ENCODE results near the gene CENPA. TPM values are rescaled to one million over a fixed set of nuclear protein-coding genes. Genes with fewer than 3 reads are reported as not detected.
"Not testable (repeated sequence)": the region's sequence is repeated elsewhere in the genome, so short reads cannot be mapped to it uniquely, and the experiment has no call there.

The CENPA gene
- total RNA-seq (2014; rRNA removed; shearing (Covaris generic)): 24.8 and 30.2 TPM in 2 replicates

DNA sequence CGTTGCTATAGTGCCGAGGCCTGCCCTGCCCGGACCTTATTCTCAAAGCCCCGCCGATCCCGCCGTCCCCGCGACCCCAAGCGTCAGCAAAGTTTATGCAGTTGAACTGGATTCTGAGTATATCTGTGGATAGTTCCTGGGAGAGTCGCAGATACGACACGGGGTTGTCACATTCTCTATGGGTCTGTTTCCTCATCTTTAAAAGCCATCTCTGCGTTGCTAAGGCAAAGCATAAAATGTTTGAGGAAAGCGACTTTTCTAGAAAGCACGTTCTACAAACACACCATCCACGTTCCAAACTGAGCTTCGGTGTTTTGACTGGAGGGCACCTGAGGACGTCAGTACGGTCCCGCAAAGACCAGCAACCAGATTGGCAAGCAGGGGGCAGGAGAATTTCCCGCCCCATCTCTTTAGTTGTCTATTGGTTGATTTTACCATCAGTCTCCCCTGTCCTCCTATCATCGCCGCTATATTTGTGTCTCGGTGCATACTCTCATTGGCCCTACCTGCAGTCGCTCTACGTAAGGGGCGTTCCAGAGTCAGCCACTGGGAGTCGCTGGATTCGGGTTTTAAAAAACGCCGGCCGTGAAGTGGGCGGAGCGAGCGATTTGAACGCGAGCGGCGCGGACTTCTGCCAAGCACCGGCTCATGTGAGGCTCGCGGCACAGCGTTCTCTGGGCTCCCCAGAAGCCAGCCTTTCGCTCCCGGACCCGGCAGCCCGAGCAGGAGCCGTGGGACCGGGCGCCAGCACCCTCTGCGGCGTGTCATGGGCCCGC lies at the start of gene CENPA:
Gene CENPA (plus strand): TSS at position 626 of the 776 bp plus-strand sequence. CDS start 141 bp downstream, at position 767.
- DNase-seq (ENCODE audit: low spot score): peak; percentile 96

- DNase-seq (ENCODE audit: low spot score): no peak
Measured at GRCh38 chr2:26737221-26737620, 48.6 kb upstream of the CENPA start.

- DNase-seq (ENCODE audit: low spot score): no peak
Measured at GRCh38 chr2:26738481-26738880, 47.4 kb upstream of the CENPA start.

- DNase-seq (ENCODE audit: low spot score): no peak
Measured at GRCh38 chr2:26739514-26739913, 46.3 kb upstream of the CENPA start.

- DNase-seq (ENCODE audit: low spot score): no peak
Measured at GRCh38 chr2:26740346-26740745, 45.5 kb upstream of the CENPA start.

DNA sequence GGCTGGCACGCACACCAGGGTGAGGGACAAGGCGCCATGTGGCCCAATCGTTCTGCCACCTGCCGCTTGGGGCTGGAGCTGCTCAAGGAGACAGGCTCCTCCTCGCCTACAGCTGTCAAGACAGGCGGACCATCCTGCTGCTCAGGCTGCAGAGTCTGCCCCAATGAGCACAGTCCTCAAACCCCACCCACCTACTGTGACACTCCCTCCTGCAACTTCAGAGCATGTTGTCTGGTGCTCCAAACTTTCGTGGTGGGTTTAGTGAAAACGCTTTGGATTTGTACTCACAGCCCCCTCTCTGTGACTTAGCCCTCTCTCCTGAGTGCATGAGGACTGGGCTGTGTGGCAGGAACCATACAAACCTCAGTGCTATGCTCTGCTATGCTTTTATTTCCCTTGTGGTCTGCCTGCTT lies 45.0 kb upstream of the CENPA start:
- no peak for DNase-seq (ENCODE audit: low spot score)

- no peak for DNase-seq (ENCODE audit: low spot score)
Measured at GRCh38 chr2:26742048-26742770, 43.6 kb upstream of the CENPA start.

- no peak for DNase-seq (ENCODE audit: low spot score)
Measured at GRCh38 chr2:26743852-26744251, 42.0 kb upstream of the CENPA start.

DNA sequence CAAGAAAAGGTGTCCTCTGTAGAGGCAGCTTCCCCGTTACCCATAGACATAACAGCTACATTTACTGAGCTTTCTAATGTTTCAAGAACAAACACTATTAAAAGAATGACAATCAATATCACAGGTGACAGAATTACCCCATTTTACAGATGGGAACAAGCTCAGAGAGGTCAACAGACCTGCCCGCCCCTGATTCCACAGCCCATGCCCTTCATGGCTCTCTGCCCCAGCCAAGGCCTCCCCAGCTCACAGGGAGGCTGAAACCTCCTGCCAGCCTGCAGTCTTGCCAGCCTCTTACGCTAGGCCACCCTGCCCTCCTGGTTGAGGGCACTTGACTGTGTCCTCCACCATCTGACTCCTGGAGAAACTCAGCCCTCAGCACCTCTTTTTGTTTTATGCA lies 40.9 kb upstream of the CENPA start:
- DNase-seq (ENCODE audit: low spot score): no peak

DNA sequence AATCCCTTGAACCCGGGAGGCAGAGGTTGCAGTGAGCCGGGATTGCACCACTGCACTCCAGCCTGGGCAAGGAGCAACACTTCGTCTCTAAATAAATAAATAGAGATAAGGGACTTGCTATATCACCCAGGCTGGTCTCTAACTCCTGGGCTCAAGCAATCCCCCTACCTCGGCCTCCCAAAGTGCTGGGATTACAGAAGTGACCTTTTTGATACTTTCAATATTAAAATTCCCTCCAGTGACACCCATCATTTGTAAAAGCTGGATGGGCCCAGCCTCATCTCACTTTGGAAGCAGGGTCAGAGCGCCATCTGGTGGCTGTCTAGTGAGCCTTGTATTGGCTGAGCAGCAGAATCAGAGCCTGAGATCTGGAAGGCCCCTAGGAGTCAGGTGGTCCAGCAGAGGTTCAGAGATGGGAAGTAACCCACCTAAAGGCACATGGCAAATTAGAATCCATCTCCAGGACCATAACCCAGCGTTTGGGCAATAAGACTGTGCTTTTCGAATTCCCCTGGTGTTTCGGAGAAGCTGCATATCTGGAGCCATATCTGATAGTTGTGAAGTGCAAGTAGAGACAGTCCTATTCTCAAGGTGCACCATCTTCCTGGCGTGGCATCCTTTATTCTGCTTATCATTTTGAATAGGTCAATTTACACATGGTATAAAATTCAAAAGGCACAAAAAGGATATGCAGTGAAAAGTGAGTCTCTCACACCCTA lies 40.1 kb upstream of the CENPA start:
- peak; percentile 54 for DNase-seq (ENCODE audit: low spot score)

GRCh38 chr2:26746934-26747333 lies 38.9 kb upstream of the CENPA start:
- DNase-seq (ENCODE audit: low spot score): no peak

DNA sequence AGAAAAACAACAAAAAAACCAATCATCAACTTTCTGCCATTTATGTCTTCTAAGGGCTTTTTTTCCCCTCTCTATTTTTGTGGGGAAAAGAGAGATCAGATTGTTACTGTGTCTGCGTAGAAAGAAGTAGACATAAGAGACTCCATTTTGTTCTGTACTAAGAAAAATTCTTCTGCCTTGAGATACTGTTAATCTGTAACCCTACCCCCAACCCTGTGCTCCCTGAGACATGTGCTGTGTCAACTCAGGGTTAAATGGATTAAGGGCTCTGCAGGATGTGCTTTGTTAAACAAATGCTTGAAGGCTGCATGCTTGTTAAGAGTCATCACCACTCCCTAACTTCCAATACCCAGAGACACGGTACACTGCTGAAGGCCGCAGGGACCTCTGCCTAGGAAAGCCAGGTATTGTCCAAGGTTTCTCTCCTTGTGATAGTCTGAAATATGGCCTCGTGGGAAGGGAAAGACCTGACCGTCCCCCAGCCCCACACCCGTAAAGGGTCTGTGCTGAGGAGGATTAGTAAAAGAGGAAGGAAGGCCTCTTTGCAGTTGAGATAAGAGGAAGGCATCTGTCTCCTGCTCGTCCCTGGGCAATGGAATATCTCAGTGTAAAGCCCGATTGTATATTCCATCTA lies 36.0 kb upstream of the CENPA start:
- DNase-seq (ENCODE audit: low spot score): peak; percentile 32

- not testable (repeated sequence) for DNase-seq (ENCODE audit: low spot score)
Measured at GRCh38 chr2:26750467-26750866, 35.4 kb upstream of the CENPA start.

DNA sequence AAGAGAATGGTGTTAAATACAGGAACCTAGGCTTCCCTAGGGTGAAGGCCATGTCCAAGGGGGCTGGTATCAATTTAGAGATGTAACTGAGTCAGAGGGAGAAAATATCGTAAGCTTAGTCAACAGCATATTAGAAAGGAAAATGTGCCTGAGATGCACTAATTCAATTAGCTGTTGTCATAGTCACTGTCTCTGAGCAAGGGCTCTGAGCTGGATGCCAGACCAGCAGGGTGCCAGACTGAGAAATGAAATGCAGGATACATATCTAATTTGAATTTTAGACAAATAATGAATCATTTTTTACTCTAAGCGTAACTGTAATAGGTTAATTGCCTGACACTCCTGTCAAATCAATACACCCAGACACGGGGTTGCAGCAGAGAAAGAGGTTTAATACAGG lies 33.2 kb upstream of the CENPA start:
- DNase-seq (ENCODE audit: low spot score): no peak

DNA sequence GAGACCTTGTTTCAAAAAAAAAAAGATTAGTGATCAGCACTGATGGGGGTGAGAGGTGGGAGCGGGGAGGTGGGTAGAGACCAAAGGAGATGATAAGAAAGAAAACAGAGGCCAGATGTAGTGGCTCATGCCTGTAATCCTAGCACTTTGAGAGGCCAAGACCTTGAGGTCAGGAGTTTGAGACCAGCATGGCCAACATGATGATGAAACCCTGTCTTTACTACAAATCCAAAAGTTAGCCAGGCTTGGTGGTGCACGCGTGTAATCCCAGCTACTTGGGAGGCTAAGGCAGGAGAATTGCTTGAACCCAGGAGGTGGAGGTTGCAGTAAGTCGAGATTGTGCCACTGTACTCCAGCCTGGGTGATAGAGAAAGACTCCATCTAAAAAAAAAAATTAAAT lies 31.3 kb upstream of the CENPA start:
- DNase-seq (ENCODE audit: low spot score): no peak

DNA sequence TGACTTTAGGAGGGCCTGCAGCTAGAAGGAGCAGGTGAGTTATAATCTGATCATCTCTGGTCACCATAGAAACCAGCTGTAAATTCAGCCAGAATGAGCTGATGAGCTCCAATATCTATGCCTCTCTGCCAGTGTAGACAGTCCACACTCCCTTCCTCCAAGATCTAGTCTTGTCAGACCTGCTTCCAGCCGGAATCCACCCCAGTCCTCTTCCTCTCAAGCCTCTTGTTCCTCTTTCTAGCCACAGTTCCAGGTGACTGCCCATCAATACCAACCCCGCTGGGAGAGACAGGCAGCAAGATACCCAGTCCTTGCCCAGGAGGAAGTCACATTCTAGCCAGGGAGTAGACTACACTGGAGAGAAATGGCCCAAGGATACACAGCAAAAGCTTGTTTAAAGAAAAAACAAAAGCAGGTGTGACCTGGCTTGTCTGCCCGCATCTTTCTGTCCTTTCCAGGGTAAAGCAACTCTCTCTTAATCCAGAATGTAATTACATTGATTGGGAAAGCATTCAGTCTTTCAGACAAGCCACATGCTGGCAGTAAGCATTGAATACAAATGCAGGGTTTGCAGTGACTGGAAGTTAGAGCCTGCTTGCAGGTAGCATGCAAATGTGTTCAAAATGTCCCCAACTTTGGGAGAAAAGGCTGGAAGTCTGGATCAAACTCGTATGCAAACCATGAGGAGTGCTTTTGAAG lies 30.7 kb upstream of the CENPA start:
- DNase-seq (ENCODE audit: low spot score): no peak

DNA sequence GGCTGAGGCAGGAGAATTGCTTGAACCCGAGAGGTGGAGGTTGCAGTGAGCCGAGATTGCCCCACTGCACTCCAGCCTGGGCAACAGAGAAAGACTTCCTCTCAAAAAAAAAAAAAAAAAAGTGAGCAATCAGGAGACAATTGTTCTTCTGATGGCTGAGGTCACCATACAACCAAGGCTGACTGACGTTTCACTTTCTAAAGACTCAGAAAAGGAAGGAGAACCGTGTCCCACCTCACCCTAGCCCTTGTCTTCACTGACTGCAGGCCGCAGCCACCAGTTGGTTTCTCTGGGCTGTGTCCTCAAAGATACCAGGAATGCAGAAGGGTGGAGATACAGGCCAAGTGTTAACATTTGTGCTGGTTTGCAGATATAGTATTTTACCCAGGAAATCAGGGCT lies 29.5 kb upstream of the CENPA start:
- no peak for DNase-seq (ENCODE audit: low spot score)

DNA sequence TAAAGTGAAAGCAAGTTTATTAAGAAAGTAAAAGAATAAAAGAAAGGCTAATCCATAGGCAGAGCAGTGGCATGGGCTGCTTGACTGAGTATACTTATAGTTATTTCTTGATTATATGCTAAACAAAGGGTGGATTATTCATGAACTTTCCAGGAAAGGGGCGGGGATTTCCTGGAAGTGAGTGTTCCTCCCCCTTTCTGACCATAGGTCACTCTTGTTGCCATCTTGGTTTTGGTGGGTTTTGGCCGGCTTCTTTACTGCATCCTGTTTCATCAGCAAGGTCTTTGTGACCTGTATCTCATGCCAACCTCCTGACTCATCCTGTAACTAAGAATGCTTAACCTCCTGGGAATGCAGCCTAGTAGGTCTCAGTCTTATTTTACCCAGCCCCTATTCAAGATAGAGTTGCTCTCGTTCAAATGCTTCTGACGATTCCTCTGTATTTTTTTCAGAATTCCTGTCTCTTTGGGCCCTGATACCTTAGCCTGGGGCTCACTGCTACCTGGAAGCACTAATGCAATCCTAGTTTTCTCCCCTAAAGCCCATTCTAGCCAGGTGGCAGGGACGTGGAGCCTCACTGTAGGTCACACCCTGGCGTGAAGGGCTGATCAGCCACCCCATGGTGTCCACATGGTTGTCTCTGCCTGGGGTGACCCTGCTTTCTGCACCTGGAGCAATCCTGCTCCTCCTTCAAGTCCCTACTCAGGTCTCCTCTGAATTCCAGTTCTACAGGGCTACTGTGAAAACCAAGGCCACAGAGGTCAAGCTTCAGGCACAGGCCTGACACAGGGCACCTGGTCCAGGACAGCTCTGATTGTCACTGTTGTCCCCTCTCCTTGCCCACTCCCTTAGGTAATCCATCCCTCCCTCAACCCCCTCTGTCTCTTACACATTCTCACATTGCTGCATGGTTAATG lies 27.7 kb upstream of the CENPA start:
- peak; percentile 94 for DNase-seq (ENCODE audit: low spot score)

DNA sequence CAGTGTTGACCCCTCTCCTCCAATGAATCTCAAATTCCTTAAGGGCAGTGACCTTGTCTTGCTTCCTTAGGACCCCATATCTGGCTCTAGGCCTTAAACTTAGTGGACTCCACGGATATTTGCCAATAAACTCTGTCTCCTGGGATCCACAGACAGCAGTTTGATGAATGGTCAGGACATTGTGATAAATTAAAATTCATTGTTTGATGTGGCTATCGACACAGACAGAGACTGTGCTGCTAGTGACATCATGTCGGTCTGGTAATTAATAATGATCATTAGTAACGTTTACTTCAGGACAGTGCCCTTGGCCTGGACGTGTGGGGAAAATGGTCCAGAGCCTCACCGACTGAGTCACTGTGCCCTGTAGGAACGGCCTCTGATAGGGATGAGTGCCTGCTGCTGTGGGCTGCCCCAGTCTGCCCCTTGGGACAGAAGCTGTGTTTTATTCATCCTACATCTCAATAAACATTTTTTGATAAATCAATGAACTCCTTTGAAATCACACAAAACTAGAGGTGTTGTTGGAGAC lies 27.0 kb upstream of the CENPA start:
- no peak for DNase-seq (ENCODE audit: low spot score)

DNA sequence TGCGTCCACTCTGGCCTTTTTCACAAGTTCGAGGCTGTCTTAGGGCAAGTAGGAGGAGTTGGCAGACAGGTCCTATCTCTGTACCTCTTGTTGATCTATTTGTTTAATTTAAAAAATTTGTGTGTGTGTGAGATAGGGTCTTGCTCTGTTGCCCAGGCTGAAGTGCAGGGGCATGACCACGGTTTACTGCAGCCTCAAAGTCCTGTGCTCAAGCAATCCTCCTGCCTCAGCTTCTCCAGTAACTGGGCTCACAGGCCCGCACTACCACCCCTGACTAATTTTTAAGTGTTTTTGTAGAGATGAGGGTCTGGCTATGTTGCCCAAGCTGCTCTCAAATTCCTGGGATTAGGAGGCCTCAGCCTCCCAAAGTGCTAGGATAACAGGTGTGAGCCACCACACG lies 26.0 kb upstream of the CENPA start:
- no peak for DNase-seq (ENCODE audit: low spot score)

All from H4 (cell line).